GM06990 (cell line): Measurements from ENCODE around the gene GUCD1.

ENCODE experiments used
- DNase-seq: peaks from one replicate; pipeline ENCODE4 v3.0.0-alpha.2; 2011; ENCODE audit not compliant: insufficient read length; ENCODE audit errors: extremely low read depth
- H3K27me3 ChIP-seq: replicated peaks from 2 replicates; pipeline ENCODE4 v1.6.0; 2011; ENCODE audit warnings: low read length; ENCODE audit not compliant: control insufficient read depth, insufficient read depth
- H3K36me3 ChIP-seq: 2 replicates; pipeline ENCODE4 v1.5.1; 2011; ENCODE audit warnings: low read length; ENCODE audit not compliant: control insufficient read depth, insufficient read depth
- H3K4me3 ChIP-seq: replicated peaks from 2 replicates; pipeline ENCODE4 v1.5.1; 2011; ENCODE audit warnings: low read depth, mild to moderate bottlenecking, control low read depth, low read length
- TF ChIP-seq, protein P1 (sequence below): IDR thresholded peaks from 2 replicates; pipeline ENCODE4 v1.5.1; 2011; ENCODE audit warnings: low read length, control low read depth, mild to moderate bottlenecking, inconsistent platforms; ENCODE audit not compliant: insufficient read depth, poor library complexity, severe bottlenecking

Gene GUCD1

DNA sequence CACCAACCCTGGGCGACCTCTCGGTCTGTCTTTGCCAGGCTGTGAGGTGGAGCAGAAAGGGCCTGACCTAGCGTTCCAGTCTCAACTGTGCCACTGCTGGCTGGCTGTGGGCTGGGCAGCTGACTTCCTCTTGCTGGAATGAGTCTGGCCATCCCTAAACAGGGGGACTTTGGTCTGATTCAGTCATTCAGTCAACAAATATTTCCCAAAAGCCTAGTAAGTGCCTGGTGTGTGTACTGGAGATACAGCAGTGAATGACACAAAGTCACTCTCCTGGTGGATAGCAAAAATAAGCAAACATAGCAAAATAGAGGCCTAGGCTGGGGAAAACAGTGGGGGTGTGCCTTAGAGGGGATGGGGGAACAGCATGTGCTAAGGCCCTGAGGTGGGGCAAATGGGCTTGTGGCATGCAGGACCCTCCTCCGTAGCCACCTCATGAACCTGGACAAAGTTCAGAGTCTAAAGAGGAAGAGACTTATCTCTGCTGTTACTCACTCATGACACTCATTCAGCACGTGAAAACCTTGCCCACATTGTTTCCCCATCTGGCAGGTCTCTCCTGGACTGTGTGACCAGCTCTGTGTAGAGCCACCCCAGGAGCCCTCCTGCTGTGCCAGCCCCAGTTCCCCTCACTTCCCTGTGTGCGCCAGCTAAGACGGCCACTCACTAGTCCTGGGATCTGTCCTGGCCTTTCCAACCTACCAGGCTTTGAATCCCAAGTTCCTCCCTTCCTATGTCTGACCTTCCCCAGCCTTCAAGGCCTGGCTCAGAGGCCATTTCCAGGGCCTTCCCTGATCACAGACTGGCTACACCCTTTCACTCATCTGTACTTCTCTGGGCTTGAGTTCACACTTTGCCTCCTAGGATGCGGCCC, 4.7 kb downstream of the GUCD1 start:
- TF ChIP-seq, protein P1, sequence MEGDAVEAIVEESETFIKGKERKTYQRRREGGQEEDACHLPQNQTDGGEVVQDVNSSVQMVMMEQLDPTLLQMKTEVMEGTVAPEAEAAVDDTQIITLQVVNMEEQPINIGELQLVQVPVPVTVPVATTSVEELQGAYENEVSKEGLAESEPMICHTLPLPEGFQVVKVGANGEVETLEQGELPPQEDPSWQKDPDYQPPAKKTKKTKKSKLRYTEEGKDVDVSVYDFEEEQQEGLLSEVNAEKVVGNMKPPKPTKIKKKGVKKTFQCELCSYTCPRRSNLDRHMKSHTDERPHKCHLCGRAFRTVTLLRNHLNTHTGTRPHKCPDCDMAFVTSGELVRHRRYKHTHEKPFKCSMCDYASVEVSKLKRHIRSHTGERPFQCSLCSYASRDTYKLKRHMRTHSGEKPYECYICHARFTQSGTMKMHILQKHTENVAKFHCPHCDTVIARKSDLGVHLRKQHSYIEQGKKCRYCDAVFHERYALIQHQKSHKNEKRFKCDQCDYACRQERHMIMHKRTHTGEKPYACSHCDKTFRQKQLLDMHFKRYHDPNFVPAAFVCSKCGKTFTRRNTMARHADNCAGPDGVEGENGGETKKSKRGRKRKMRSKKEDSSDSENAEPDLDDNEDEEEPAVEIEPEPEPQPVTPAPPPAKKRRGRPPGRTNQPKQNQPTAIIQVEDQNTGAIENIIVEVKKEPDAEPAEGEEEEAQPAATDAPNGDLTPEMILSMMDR, result no peak
- peaks cover 43% of the 10 kb centered on the region for H3K36me3 ChIP-seq
- H3K4me3 ChIP-seq, result no peak overlapping the region
- H3K27me3 ChIP-seq, result no peaks in the 10 kb centered on the region
- no peak for DNase-seq

DNA sequence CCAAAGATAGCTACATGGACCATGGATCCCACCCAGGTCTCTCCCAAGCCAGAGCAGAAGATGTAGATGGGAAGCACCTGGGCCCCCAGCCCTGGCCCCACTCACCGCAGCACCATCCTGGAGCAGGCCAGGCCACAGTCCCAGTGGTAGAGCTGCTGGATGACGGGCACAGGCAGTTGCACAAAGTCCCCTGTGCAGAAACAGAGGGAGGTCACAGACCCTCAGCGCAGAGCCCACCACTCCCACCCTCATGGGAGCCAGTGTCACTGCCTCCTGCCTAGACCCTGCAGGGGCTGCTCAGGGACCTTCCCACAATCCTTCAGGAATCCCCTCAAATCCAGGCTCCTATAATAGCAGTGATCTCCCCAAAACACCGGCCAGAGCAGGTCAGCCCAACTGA, 6.1 kb downstream of the GUCD1 start:
- peaks cover 49% of the 10 kb centered on the region for H3K36me3 ChIP-seq
- H3K4me3 ChIP-seq, result no peak overlapping the region
- DNase-seq, result no peak
- H3K27me3 ChIP-seq, result no peaks in the 10 kb centered on the region
- TF ChIP-seq, protein P1, result no peak

DNA sequence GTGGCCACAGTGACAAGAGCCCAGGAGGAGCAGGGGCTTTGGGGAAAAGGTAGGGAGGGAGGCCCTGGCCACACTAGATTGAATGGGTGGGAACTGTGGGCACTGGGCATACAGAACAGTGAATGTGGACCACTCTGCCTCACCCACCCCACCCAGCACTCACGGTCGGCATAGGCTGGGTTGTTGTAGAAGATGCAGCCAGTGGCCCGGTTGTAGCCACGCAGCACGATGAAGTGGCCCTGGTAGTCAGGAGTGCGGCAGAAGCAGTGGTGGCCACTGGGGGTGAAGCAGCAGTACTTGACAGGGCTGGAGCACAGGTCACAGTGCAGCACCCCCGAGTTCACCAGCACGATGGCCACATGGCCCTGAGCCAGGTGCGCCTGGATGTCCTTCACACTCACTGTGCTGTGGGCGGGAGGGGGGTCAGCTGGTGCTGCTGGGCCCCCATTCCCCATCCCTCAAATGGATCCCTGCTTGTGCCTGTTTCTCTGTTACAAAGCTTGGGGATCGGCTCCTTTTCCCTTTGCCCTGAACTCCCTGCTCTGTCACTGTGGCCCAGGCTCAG, 11.2 kb downstream of the GUCD1 start:
- H3K4me3 ChIP-seq, result no peak overlapping the region
- peaks cover 58% of the 10 kb centered on the region for H3K36me3 ChIP-seq
- no peaks in the 10 kb centered on the region for H3K27me3 ChIP-seq
- DNase-seq, result no peak
- TF ChIP-seq, protein P1, result no peak

DNA sequence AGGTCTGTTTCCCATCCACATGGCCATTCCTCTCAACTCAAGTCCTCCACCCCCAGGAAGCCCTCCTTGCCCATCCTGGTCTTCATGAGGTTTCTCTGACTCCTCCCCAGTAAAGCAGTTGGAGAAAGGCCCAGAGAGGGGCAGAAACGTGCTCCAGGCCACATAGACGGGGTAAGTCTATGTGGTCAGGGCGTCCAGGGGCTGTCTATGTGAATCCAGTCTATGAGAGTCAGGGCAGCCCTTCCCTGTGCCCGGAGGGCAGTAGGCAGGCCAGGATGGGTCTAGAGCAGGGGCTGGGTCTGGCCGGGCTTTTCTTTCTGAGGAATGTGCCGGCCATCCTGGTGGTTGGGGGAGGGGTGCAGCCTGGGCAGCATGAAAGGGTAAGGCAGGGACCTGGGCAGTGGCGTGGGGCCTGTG, 11.7 kb downstream of the GUCD1 start:
- no peaks in the 10 kb centered on the region for H3K27me3 ChIP-seq
- TF ChIP-seq, protein P1, result no peak
- no peak for DNase-seq
- H3K36me3 ChIP-seq, result peaks cover 53% of the 10 kb centered on the region
- no peak overlapping the region for H3K4me3 ChIP-seq

DNA sequence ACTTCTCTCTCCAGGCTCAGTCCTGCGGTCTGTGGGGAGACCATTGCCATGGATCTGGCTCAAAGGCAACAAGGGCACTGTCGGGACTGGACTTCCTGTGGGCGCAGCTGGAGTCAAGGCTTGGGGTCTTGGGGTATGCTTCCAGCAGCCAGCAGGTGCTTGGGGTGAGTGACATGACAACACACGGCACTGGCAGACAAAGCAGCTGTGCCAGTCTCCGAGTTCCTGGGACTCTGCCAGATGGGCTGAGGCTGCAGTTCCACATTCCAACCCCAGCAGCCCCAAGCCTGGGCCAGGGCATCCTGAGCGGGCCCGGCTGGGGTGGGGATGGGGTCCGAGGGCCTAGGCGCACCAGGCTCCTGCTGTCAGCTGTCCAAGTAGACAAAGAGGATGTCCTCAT, 12.3 kb downstream of the GUCD1 start:
- Histone ChIP-seq H3K27me3 (no peaks in the 10 kb centered on the region), H3K36me3 (peaks cover 51% of the 10 kb centered on the region), H3K4me3 (no peak overlapping the region)
- TF ChIP-seq, protein P1, result no peak
- DNase-seq, result no peak
